Measurements from ENCODE around the gene ATP6AP1. TPM values are rescaled to one million over a fixed set of nuclear protein-coding genes. Genes with fewer than 3 reads are reported as not detected.
"Not testable (repeated sequence)": the region's sequence is repeated elsewhere in the genome, so short reads cannot be mapped to it uniquely, and the experiment has no call there.

Gene ATP6AP1
- total and polyA plus RNA-seq, 9 donors: 30.0 to 78.3 (median 65.9) TPM

- peaks cover 18% of the 10 kb centered on the region for H3K4me1 ChIP-seq (ENCODE audit: control insufficient read depth, insufficient read depth, low read length)
- H3K4me3 ChIP-seq (ENCODE audit: low read length): no peak overlapping the region
- no peaks in the 10 kb centered on the region for H3K27me3 ChIP-seq (ENCODE audit: control insufficient read depth, insufficient read depth, low read length)
- peaks cover 6% of the 10 kb centered on the region for H3K36me3 ChIP-seq (ENCODE audit: control insufficient read depth, insufficient read depth, low read length)
- 64% methylated on average over 7 of the region's 14 CpGs for WGBS (ENCODE audit: insufficient coverage)
- DNase-seq: no peak
- no peaks in the 10 kb centered on the region for H3K9me3 ChIP-seq (replicated peaks; ENCODE audit: control insufficient read depth, low read depth, low read length)
- no peak overlapping the region for H3K27ac ChIP-seq (ENCODE audit: low read length)
These were observed 44.9 kb upstream of the ATP6AP1 start for GRCh38 chrX:154383359-154384283.

GRCh38 chrX:154384284-154384892 is 44.1 kb upstream of the ATP6AP1 start:
- 70% methylated on average over 7 of the region's 8 CpGs for WGBS (ENCODE audit: insufficient coverage)

GRCh38 chrX:154388094-154388493 is 40.4 kb upstream of the ATP6AP1 start:
- not testable (repeated sequence) for H3K27ac ChIP-seq (ENCODE audit: low read length); H3K27me3 ChIP-seq (ENCODE audit: control insufficient read depth, insufficient read depth, low read length); DNase-seq; H3K4me3 ChIP-seq (ENCODE audit: low read length); H3K9me3 ChIP-seq (replicated peaks; ENCODE audit: control insufficient read depth, low read depth, low read length); H3K4me1 ChIP-seq (ENCODE audit: control insufficient read depth, insufficient read depth, low read length); H3K36me3 ChIP-seq (ENCODE audit: control insufficient read depth, insufficient read depth, low read length)
- WGBS (ENCODE audit: insufficient coverage): no CpG with 5 or more reads among the region's 20 CpGs

More at GRCh38 chrX:154384284-154384892, 44.1 kb upstream of the ATP6AP1 start:
- no peak overlapping the region for H3K4me3 ChIP-seq (ENCODE audit: low read length)
- H3K36me3 ChIP-seq (ENCODE audit: control insufficient read depth, insufficient read depth, low read length): peaks cover 6% of the 10 kb centered on the region
- H3K9me3 ChIP-seq (replicated peaks; ENCODE audit: control insufficient read depth, low read depth, low read length): no peaks in the 10 kb centered on the region
- H3K27ac ChIP-seq (ENCODE audit: low read length): no peak overlapping the region
- H3K27me3 ChIP-seq (ENCODE audit: control insufficient read depth, insufficient read depth, low read length): no peaks in the 10 kb centered on the region
- DNase-seq: no peak
- peaks cover 18% of the 10 kb centered on the region for H3K4me1 ChIP-seq (ENCODE audit: control insufficient read depth, insufficient read depth, low read length)

- H3K4me3 ChIP-seq (ENCODE audit: low read length): not testable (repeated sequence)
- WGBS (ENCODE audit: insufficient coverage): no CpG with 5 or more reads among the region's 16 CpGs
These were observed 39.8 kb upstream of the ATP6AP1 start for GRCh38 chrX:154388649-154389048.

GRCh38 chrX:154389812-154390747 is 38.4 kb upstream of the ATP6AP1 start:
- H3K36me3 ChIP-seq (ENCODE audit: control insufficient read depth, insufficient read depth, low read length); H3K4me1 ChIP-seq (ENCODE audit: control insufficient read depth, insufficient read depth, low read length); DNase-seq; H3K27me3 ChIP-seq (ENCODE audit: control insufficient read depth, insufficient read depth, low read length); H3K9me3 ChIP-seq (replicated peaks; ENCODE audit: control insufficient read depth, low read depth, low read length); H3K4me3 ChIP-seq (ENCODE audit: low read length): not testable (repeated sequence)
- peak overlapping the region; percentile 67 for H3K27ac ChIP-seq (ENCODE audit: low read length)
- WGBS (ENCODE audit: insufficient coverage): no CpG with 5 or more reads among the region's 121 CpGs

More at GRCh38 chrX:154388649-154389048, 39.8 kb upstream of the ATP6AP1 start:
- not testable (repeated sequence) for H3K4me1 ChIP-seq (ENCODE audit: control insufficient read depth, insufficient read depth, low read length); H3K9me3 ChIP-seq (replicated peaks; ENCODE audit: control insufficient read depth, low read depth, low read length); DNase-seq; H3K36me3 ChIP-seq (ENCODE audit: control insufficient read depth, insufficient read depth, low read length); H3K27ac ChIP-seq (ENCODE audit: low read length); H3K27me3 ChIP-seq (ENCODE audit: control insufficient read depth, insufficient read depth, low read length)

GRCh38 chrX:154396363-154396762 is 32.1 kb upstream of the ATP6AP1 start:
- 90% methylated on average over 6 of the region's 17 CpGs for WGBS (ENCODE audit: insufficient coverage)
- H3K27ac ChIP-seq (ENCODE audit: low read length); H3K4me3 ChIP-seq (ENCODE audit: low read length): not testable (repeated sequence)

GRCh38 chrX:154396973-154397887 is 31.2 kb upstream of the ATP6AP1 start:
- Histone ChIP-seq H3K4me1 (ENCODE audit: control insufficient read depth, insufficient read depth, low read length) (peaks cover 13% of the 10 kb centered on the region), H3K9me3 (replicated peaks; ENCODE audit: control insufficient read depth, low read depth, low read length) (no peaks in the 10 kb centered on the region), H3K4me3 (ENCODE audit: low read length) (peak overlapping the region; percentile 56), H3K27ac (ENCODE audit: low read length) (peak overlapping the region; percentile 100), H3K36me3 (ENCODE audit: control insufficient read depth, insufficient read depth, low read length) (peaks cover 26% of the 10 kb centered on the region), H3K27me3 (ENCODE audit: control insufficient read depth, insufficient read depth, low read length) (no peaks in the 10 kb centered on the region)
- DNase-seq: peak; percentile 84
- 35% methylated on average over 50 of the region's 53 CpGs for WGBS (ENCODE audit: insufficient coverage)

More at GRCh38 chrX:154396363-154396762, 32.1 kb upstream of the ATP6AP1 start:
- not testable (repeated sequence) for H3K9me3 ChIP-seq (replicated peaks; ENCODE audit: control insufficient read depth, low read depth, low read length); H3K27me3 ChIP-seq (ENCODE audit: control insufficient read depth, insufficient read depth, low read length)
- H3K36me3 ChIP-seq (ENCODE audit: control insufficient read depth, insufficient read depth, low read length): peaks cover 25% of the 10 kb centered on the region
- peak; percentile 1 for DNase-seq
- peaks cover 13% of the 10 kb centered on the region for H3K4me1 ChIP-seq (ENCODE audit: control insufficient read depth, insufficient read depth, low read length)

GRCh38 chrX:154397888-154398667 is 30.4 kb upstream of the ATP6AP1 start, which contains the start of gene RPL10:
RPL10 (plus strand) TSS chrX:154398377; CDS start chrX:154398520, 143 bp downstream.
- H3K9me3 ChIP-seq (replicated peaks; ENCODE audit: control insufficient read depth, low read depth, low read length): no peaks in the 10 kb centered on the region
- peak within 1 kb of the TSS; percentile 89 for H3K4me3 ChIP-seq (ENCODE audit: low read length)
- WGBS (ENCODE audit: insufficient coverage): 35% methylated on average over 63 of the region's 69 CpGs
- H3K36me3 ChIP-seq (ENCODE audit: control insufficient read depth, insufficient read depth, low read length): peaks cover 26% of the 10 kb centered on the region
- peaks cover 13% of the 10 kb centered on the region for H3K4me1 ChIP-seq (ENCODE audit: control insufficient read depth, insufficient read depth, low read length)
- peak; percentile 98 for DNase-seq
- no peaks in the 10 kb centered on the region for H3K27me3 ChIP-seq (ENCODE audit: control insufficient read depth, insufficient read depth, low read length)
- peak within 1 kb of the TSS; percentile 100 for H3K27ac ChIP-seq (ENCODE audit: low read length)

Measured in muscle of leg (tissue), 11 donors.